CD14-positive monocyte (primary cell): ENCODE measurements around the gene SLC9B1. TPM values are rescaled to one million over a fixed set of nuclear protein-coding genes. Genes with fewer than 3 reads are reported as not detected.

Experiments used
- DNase-seq, 3 donors: peaks; one replicate each; pipeline ENCODE4 v3.0.0-alpha.2; 2011 to 2022
- H2AFZ ChIP-seq: 2 replicates; pipeline ENCODE4 v1.6.0; 2012; ENCODE audit warnings: mild to moderate bottlenecking, low read depth, low read length, inconsistent platforms; ENCODE audit not compliant: insufficient read depth, poor library complexity, severe bottlenecking
- H3K27ac ChIP-seq, 2 donors: 1 replicate in 1 of 2; 2 replicates in 1 of 2; pipeline ENCODE4 v1.5.1; 2012 to 2013; ENCODE audit warnings: low read length in 2 of 2, control low read depth in 1 of 2, inconsistent platforms in 1 of 2, low read depth in 1 of 2, mild to moderate bottlenecking in 1 of 2
- H3K27me3 ChIP-seq, 2 donors: one replicate each; pipeline versions ENCODE4 v1.6.0 to v1.6.1; 2011 to 2013; ENCODE audit warnings: low read length in 2 of 2; ENCODE audit not compliant: control insufficient read depth in 2 of 2, insufficient read depth in 2 of 2
- H3K36me3 ChIP-seq, 2 donors: replicated peaks in 1 of 2; 1 replicate in 1 of 2; 2 replicates in 1 of 2; pipeline versions ENCODE4 v1.5.1 to v1.6.1; 2012 to 2013; ENCODE audit warnings: low read length in 2 of 2, control low read depth in 1 of 2, inconsistent platforms in 1 of 2, mild to moderate bottlenecking in 1 of 2; ENCODE audit not compliant: insufficient read depth in 2 of 2, control insufficient read depth in 1 of 2
- H3K4me1 ChIP-seq, 2 donors: 1 replicate in 1 of 2; 2 replicates in 1 of 2; pipeline versions ENCODE4 v1.5.1 to v1.6.1; 2012 to 2013; ENCODE audit warnings: low read length in 2 of 2, control low read depth in 1 of 2, inconsistent platforms in 1 of 2, mild to moderate bottlenecking in 1 of 2, moderate library complexity in 1 of 2; ENCODE audit not compliant: insufficient read depth in 2 of 2, control insufficient read depth in 1 of 2
- H3K4me2 ChIP-seq: replicated peaks from 2 replicates; pipeline ENCODE3; 2012; ENCODE audit warnings: low read length, moderate library complexity, mild to moderate bottlenecking; ENCODE audit not compliant: poor library complexity, severe bottlenecking; ENCODE audit errors: extremely low read depth
- H3K4me3 ChIP-seq, 3 experiments: fragments of 200-600 bp in 1 of 3; sonication (generic) in 1 of 3; replicated peaks in 1 of 3; 1 replicate in 2 of 3; 2 replicates in 1 of 3; pipeline ENCODE4 v1.5.1; 2011 to 2013; ENCODE audit warnings: low read length in 3 of 3, mild to moderate bottlenecking in 3 of 3, control low read depth in 2 of 3, low read depth in 2 of 3, inconsistent platforms in 1 of 3, moderate library complexity in 1 of 3
- H3K79me2 ChIP-seq: 2 replicates; pipeline ENCODE4 v1.6.0; 2012; ENCODE audit warnings: mild to moderate bottlenecking, control low read depth, inconsistent platforms, low read length, moderate library complexity; ENCODE audit not compliant: insufficient read depth
- H3K9ac ChIP-seq: 2 replicates; pipeline ENCODE4 v1.6.0; 2017; ENCODE audit warnings: low read length, mild to moderate bottlenecking; ENCODE audit not compliant: insufficient read depth, poor library complexity, severe bottlenecking
- H3K9me3 ChIP-seq, 2 donors: replicated peaks in 1 of 2; 1 replicate in 1 of 2; 2 replicates in 1 of 2; pipeline versions ENCODE4 v1.5.1 to v1.6.1; 2012 to 2013; ENCODE audit warnings: low read length in 2 of 2, control low read depth in 1 of 2; ENCODE audit not compliant: control insufficient read depth in 1 of 2, insufficient read depth in 1 of 2
- H4K20me1 ChIP-seq: 2 replicates; pipeline ENCODE4 v1.6.0; 2012; ENCODE audit warnings: mild to moderate bottlenecking, low read length, control low read depth, moderate library complexity; ENCODE audit not compliant: insufficient read depth
- H3K27ac Mint-ChIP-seq, 7 donors: one replicate each; pipeline ENCODE4 v1.8.0; 2020; ENCODE audit warnings: mild to moderate bottlenecking in 7 of 7, mixed read lengths in 7 of 7, moderate library complexity in 6 of 7, inconsistent platforms in 2 of 7
- H3K27me3 Mint-ChIP-seq, 3 donors: one replicate each; pipeline ENCODE4 v1.8.0; 2021 to 2022; ENCODE audit warnings: low read depth in 3 of 3, mild to moderate bottlenecking in 3 of 3, mixed read lengths in 3 of 3, moderate library complexity in 3 of 3, inconsistent platforms in 1 of 3
- H3K36me3 Mint-ChIP-seq, 2 donors: one replicate each; pipeline ENCODE4 v1.8.0; 2020; ENCODE audit warnings: mixed read lengths in 2 of 2, inconsistent platforms in 1 of 2, mild to moderate bottlenecking in 1 of 2
- H3K4me1 Mint-ChIP-seq: one replicate; pipeline ENCODE4 v1.8.0; 2020; ENCODE audit warnings: mild to moderate bottlenecking, mixed read lengths
- H3K4me3 Mint-ChIP-seq, 2 donors: one replicate each; pipeline ENCODE4 v1.8.0; 2020; ENCODE audit warnings: mild to moderate bottlenecking in 2 of 2, mixed read lengths in 2 of 2, moderate library complexity in 1 of 2
- H3K9me3 Mint-ChIP-seq, 7 donors: one replicate each; pipeline ENCODE4 v1.8.0; 2020 to 2022; ENCODE audit warnings: mixed read lengths in 7 of 7, mild to moderate bottlenecking in 6 of 7, moderate library complexity in 6 of 7, inconsistent platforms in 2 of 7
- WGBS: methylation state at CpG from one replicate; pipeline ENCODE4 v1.1.5; 2013; ENCODE audit warnings: missing lambda C conversion rate; ENCODE audit not compliant: insufficient coverage; 5-methylcytosine and 5-hydroxymethylcytosine counted together
- intact Hi-C, 2 donors: fragments of 100-400 bp; cut with micrococcal nuclease; formaldehyde crosslinking; loops; one replicate each; pipeline versions ENCODE4 v1.15.0 to v1.15.1; 2023
- polyA plus RNA-seq, 3 donors: library from polyadenylated mRNA; depleted of rRNA in 1 of 3; unstranded in 2 of 3; stranded (reverse) in 1 of 3; fragments of 300-500 nt in 2 of 3; fragments of >200 nt in 1 of 3; fragmentation: Illumina TruSeq in 2 of 3; gene quantifications; 1 replicate in 2 of 3; 2 replicates in 1 of 3; pipeline ENCODE4 v1.2.3, GENCODE V29; 2012 to 2021
- TF ChIP-seq, protein P1 (sequence below): fragments of 200-600 bp; IDR thresholded peaks from one replicate; pipeline ENCODE4 v1.8.0; 2022; ENCODE audit warnings: antibody characterized with exemption, mild to moderate bottlenecking

The SLC9B1 gene
- polyA plus RNA-seq, 3 donors, result 0.13 to 1.5 (median 0.47) TPM

DNA sequence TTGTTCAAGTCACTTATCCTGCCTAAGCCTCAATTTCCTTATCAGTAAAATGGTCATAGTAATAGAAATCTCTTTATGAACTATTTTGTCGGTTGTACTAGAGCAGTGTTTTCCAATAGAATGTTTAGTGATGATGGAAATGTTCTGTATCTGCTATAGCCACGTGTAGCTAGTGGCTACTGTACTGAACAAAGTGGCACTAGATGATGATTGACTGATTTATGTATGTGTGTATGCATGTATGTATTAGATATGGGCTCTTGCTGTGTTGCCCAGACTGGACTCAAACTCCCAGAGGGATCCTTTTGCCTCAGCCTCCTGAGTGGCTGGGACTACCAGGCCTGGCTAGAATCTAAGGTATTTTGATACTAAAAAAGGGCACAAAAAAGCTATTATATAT is 24.7 kb upstream of the SLC9B1 start:
- H3K9ac ChIP-seq, result no peak overlapping the region
- H3K27ac ChIP-seq, result no peak overlapping the region
- no peak overlapping the region for H3K4me2 ChIP-seq
- H3K27me3 ChIP-seq, result no peaks in the 10 kb centered on the region
- H3K27ac Mint-ChIP-seq, result no peak overlapping the region
- H3K4me3 ChIP-seq, result no peak overlapping the region
- H3K27me3 Mint-ChIP-seq, result no peaks in the 10 kb centered on the region
- no peaks in the 10 kb centered on the region for H3K9me3 ChIP-seq
- no peak for DNase-seq
- H3K36me3 Mint-ChIP-seq, result no peaks in the 10 kb centered on the region
- 93% methylated on average over 2 of the region's 2 CpGs for WGBS
- no peak overlapping the region for H2AFZ ChIP-seq
- no peaks in the 10 kb centered on the region for H4K20me1 ChIP-seq
- no peaks in the 10 kb centered on the region for H3K79me2 ChIP-seq
- no peak overlapping the region for H3K4me3 Mint-ChIP-seq
- no peaks in the 10 kb centered on the region for H3K9me3 Mint-ChIP-seq
- TF ChIP-seq, protein P1, sequence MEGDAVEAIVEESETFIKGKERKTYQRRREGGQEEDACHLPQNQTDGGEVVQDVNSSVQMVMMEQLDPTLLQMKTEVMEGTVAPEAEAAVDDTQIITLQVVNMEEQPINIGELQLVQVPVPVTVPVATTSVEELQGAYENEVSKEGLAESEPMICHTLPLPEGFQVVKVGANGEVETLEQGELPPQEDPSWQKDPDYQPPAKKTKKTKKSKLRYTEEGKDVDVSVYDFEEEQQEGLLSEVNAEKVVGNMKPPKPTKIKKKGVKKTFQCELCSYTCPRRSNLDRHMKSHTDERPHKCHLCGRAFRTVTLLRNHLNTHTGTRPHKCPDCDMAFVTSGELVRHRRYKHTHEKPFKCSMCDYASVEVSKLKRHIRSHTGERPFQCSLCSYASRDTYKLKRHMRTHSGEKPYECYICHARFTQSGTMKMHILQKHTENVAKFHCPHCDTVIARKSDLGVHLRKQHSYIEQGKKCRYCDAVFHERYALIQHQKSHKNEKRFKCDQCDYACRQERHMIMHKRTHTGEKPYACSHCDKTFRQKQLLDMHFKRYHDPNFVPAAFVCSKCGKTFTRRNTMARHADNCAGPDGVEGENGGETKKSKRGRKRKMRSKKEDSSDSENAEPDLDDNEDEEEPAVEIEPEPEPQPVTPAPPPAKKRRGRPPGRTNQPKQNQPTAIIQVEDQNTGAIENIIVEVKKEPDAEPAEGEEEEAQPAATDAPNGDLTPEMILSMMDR, result no peak
- intact Hi-C loops, result no loop called here
- peaks cover 2% of the 10 kb centered on the region for H3K4me1 Mint-ChIP-seq
- no peaks in the 10 kb centered on the region for H3K36me3 ChIP-seq
- no peaks in the 10 kb centered on the region for H3K4me1 ChIP-seq

- H3K4me1 ChIP-seq, result no peaks in the 10 kb centered on the region
- H3K9ac ChIP-seq, result no peak overlapping the region
- no peaks in the 10 kb centered on the region for H3K9me3 ChIP-seq
- H3K4me3 Mint-ChIP-seq, result no peak overlapping the region
- no peaks in the 10 kb centered on the region for H3K79me2 ChIP-seq
- no peaks in the 10 kb centered on the region for H3K4me1 Mint-ChIP-seq
- TF ChIP-seq, protein P1, result no peak
- intact Hi-C loops, result no loop called here
- no peaks in the 10 kb centered on the region for H3K27me3 Mint-ChIP-seq
- H4K20me1 ChIP-seq, result no peaks in the 10 kb centered on the region
- no peak overlapping the region for H3K27ac Mint-ChIP-seq
- H3K36me3 ChIP-seq, result no peaks in the 10 kb centered on the region
- H3K4me2 ChIP-seq, result no peak overlapping the region
- no peaks in the 10 kb centered on the region for H3K27me3 ChIP-seq
- no peak overlapping the region for H3K27ac ChIP-seq
- DNase-seq, result no peak
- H3K4me3 ChIP-seq, result no peak overlapping the region
- H3K9me3 Mint-ChIP-seq, result peaks cover 0 to 2% (median 0%) of the 10 kb centered on the region in 7 donors
- no CpG with 5 or more reads among the region's 2 CpGs for WGBS
- no peak overlapping the region for H2AFZ ChIP-seq
- H3K36me3 Mint-ChIP-seq, result peaks cover 0 to 3% of the 10 kb centered on the region in 2 donors
Observed at GRCh38 chr4:103036169-103036568, 16.7 kb upstream of the SLC9B1 start.
